K562 (cell line): ENCODE data around the gene TGDS. TPM values are rescaled to one million over a fixed set of nuclear protein-coding genes. Genes with fewer than 3 reads are reported as not detected.

Source experiments
- CAMTA2 ChIP-seq: fragments of 250-450 bp; sonication (Bioruptor Pico); conservative IDR thresholded peaks from 2 replicates; pipeline ENCODE4 v1.5.1; 2022
- CGGBP1 ChIP-seq: fragments of 250-450 bp; sonication (Bioruptor Pico); IDR thresholded peaks from 2 replicates; pipeline ENCODE4 v1.9.0; 2021; ENCODE audit warnings: mild to moderate bottlenecking
- DLX4 ChIP-seq: fragments of 250-450 bp; sonication (Bioruptor Pico); IDR thresholded peaks from 2 replicates; pipeline ENCODE4 v1.6.1; 2021; ENCODE audit warnings: mild to moderate bottlenecking
- ETV6 ChIP-seq, 3 experiments: fragments of 150-350 bp in 1 of 3; sonication (generic) in 1 of 3; formaldehyde crosslinking in 1 of 3; IDR thresholded peaks; 2 replicates each; pipeline versions ENCODE4 v1.6.1 to v1.8.0; 2014 to 2022; ENCODE audit warnings: borderline replicate concordance in 2 of 3, low read depth in 2 of 3, antibody characterized with exemption in 1 of 3, low read length in 1 of 3, mild to moderate bottlenecking in 1 of 3, missing genetic modification reagents in 1 of 3
- MBD2 ChIP-seq: sonication (generic); IDR thresholded peaks from 2 replicates; pipeline ENCODE4 v1.6.1; 2016; ENCODE audit warnings: low read depth, borderline replicate concordance
- MECOM ChIP-seq: fragments of 250-450 bp; sonication (Bioruptor Pico); IDR thresholded peaks from 2 replicates; pipeline ENCODE4 v1.8.0; 2022; ENCODE audit warnings: inconsistent platforms
- NCOA1 ChIP-seq: fragments of 450-650 bp; IDR thresholded peaks from 2 replicates; pipeline ENCODE4 v1.6.1; 2016; ENCODE audit warnings: low read depth
- NCOR1 ChIP-seq: fragments of 450-650 bp; IDR thresholded peaks from 2 replicates; pipeline ENCODE4 v1.6.1; 2016; ENCODE audit warnings: mild to moderate bottlenecking, moderate library complexity
- POLR2AphosphoS2 ChIP-seq: IDR thresholded peaks from 2 replicates; pipeline ENCODE4 v1.6.1; 2012; ENCODE audit warnings: low read length, improper control_type of control experiment
- POU5F1 ChIP-seq: fragments of 150-350 bp; IDR thresholded peaks from 2 replicates; pipeline ENCODE4 v1.6.1; 2014; ENCODE audit warnings: borderline replicate concordance, low read length, low read depth, mild to moderate bottlenecking; ENCODE audit not compliant: partially characterized antibody
- SRSF3 ChIP-seq: fragments of 200-400 bp; formaldehyde crosslinking; IDR thresholded peaks from 2 replicates; pipeline ENCODE4 v1.6.1; 2016; ENCODE audit warnings: mild to moderate bottlenecking, low read length, moderate library complexity; ENCODE audit not compliant: insufficient read depth
- TARDBP ChIP-seq: fragments of 450-650 bp; IDR thresholded peaks from 2 replicates; pipeline ENCODE4 v1.6.1; 2016
- ZBTB2 ChIP-seq: fragments of 450-650 bp; IDR thresholded peaks from 2 replicates; pipeline ENCODE4 v1.6.1; 2016; ENCODE audit warnings: antibody characterized with exemption
- ZKSCAN8 ChIP-seq: fragments of 200-800 bp; sonication (Bioruptor generic); IDR thresholded peaks from 2 replicates; pipeline ENCODE4 v1.6.1; 2016; ENCODE audit warnings: missing genetic modification characterization, missing compliant biosample characterization
- ZNF274 ChIP-seq: IDR thresholded peaks from 2 replicates; pipeline ENCODE4 v1.6.1; 2011; ENCODE audit warnings: low read depth, mild to moderate bottlenecking, low read length, moderate library complexity, borderline replicate concordance
- ZNF347 ChIP-seq: fragments of 450-650 bp; formaldehyde crosslinking; IDR thresholded peaks from 2 replicates; pipeline ENCODE4 v1.4.0; 2020; ENCODE audit warnings: low read depth, mild to moderate bottlenecking, moderate library complexity
- polyA plus RNA-seq, 8 experiments: library from polyadenylated mRNA; depleted of rRNA in 4 of 8; stranded (reverse) in 5 of 8; unstranded in 3 of 8; fragments of >200 nt; fragmentation: Nextera tagmentation in 2 of 8; fragmentation: Illumina TruSeq in 1 of 8; extraction: Ambion mirVana in 2 of 8; extraction: Trizol in 1 of 8; gene quantifications; 2 replicates each; pipeline versions ENCODE4 v1.2.1 to v1.2.3, GENCODE V29; 2011 to 2014; ENCODE audit warnings: inconsistent platforms in 1 of 8, missing spikeins in 1 of 8
- total RNA-seq, 7 experiments: library from RNA; depleted of rRNA in 6 of 7; stranded (reverse); fragments of >200 nt in 6 of 7; fragmentation: Illumina TruSeq in 2 of 7; extraction: Trizol in 2 of 7; gene quantifications; 2 replicates each; pipeline versions ENCODE4 v1.2.1 to v1.2.3, GENCODE V29; 2011 to 2021; ENCODE audit warnings: low replicate concordance in 1 of 7
- TF ChIP-seq, protein P1 (sequence below), 3 experiments: fragments of 200-800 bp in 1 of 3; fragments of 250-450 bp in 1 of 3; fragments of 450-650 bp in 1 of 3; sonication (Bioruptor Pico) in 1 of 3; sonication (Bioruptor generic) in 1 of 3; formaldehyde crosslinking in 1 of 3; IDR thresholded peaks; 2 replicates each; pipeline versions ENCODE4 v1.6.1 to v1.8.0; 2016 to 2022; ENCODE audit warnings: mild to moderate bottlenecking in 2 of 3, missing genetic modification characterization in 2 of 3, missing compliant biosample characterization in 1 of 3, moderate library complexity in 1 of 3

Gene TGDS
- total and polyA plus RNA-seq, 9 of the 15 experiments (the other 6 are each of a cell fraction or from before 2014, with no cell fraction given) = 9.9 to 43.7 (median 21.4) TPM

- TF ChIP-seq ZBTB2 = peak; percentile 87
- TF ChIP-seq SRSF3 = no peak
- no peak for TF ChIP-seq NCOR1
- no peak for TF ChIP-seq TARDBP
- TF ChIP-seq CAMTA2 (CRISPR knock-in tag) = no peak
- no peak for TF ChIP-seq NCOA1
- no peak for TF ChIP-seq ZKSCAN8 (CRISPR knock-in tag)
- no peak for TF ChIP-seq DLX4 (CRISPR knock-in tag)
- TF ChIP-seq POU5F1 = no peak
- TF ChIP-seq MECOM = no peak
- TF ChIP-seq ETV6 (IDR thresholded peaks at IDR 0.05; ENCODE audit: borderline replicate concordance in 1 of 2, low read depth in 2 of 2, low read length in 1 of 2) = no peak
- TF ChIP-seq ETV6 (CRISPR knock-in tag; IDR thresholded peaks at IDR 0.05; ENCODE audit: borderline replicate concordance) = no peak
- no peak for TF ChIP-seq CGGBP1 (CRISPR knock-in tag)
- TF ChIP-seq ZNF274 = no peak
- TF ChIP-seq ZNF347 (CRISPR knock-in tag) = no peak
- TF ChIP-seq, protein P1, sequence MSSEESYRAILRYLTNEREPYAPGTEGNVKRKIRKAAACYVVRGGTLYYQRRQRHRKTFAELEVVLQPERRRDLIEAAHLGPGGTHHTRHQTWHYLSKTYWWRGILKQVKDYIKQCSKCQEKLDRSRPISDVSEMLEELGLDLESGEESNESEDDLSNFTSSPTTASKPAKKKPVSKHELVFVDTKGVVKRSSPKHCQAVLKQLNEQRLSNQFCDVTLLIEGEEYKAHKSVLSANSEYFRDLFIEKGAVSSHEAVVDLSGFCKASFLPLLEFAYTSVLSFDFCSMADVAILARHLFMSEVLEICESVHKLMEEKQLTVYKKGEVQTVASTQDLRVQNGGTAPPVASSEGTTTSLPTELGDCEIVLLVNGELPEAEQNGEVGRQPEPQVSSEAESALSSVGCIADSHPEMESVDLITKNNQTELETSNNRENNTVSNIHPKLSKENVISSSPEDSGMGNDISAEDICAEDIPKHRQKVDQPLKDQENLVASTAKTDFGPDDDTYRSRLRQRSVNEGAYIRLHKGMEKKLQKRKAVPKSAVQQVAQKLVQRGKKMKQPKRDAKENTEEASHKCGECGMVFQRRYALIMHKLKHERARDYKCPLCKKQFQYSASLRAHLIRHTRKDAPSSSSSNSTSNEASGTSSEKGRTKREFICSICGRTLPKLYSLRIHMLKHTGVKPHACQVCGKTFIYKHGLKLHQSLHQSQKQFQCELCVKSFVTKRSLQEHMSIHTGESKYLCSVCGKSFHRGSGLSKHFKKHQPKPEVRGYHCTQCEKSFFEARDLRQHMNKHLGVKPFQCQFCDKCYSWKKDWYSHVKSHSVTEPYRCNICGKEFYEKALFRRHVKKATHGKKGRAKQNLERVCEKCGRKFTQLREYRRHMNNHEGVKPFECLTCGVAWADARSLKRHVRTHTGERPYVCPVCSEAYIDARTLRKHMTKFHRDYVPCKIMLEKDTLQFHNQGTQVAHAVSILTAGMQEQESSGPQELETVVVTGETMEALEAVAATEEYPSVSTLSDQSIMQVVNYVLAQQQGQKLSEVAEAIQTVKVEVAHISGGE (CRISPR knock-in tag; IDR thresholded peaks at IDR 0.05) = no peak
- peak; percentile 54; the same call in 1 of the 2 replicates for TF ChIP-seq MBD2
- no peak for TF ChIP-seq POLR2AphosphoS2
Measured at GRCh38 chr13:94601446-94602431, 5.8 kb upstream of the TGDS start, which contains the start of gene GPR180 (continued).
